DND-41 (cell line): ENCODE data around the gene CFAP157.
A peak's percentile ranks its signal among the peaks of the same experiment; 100 is the strongest.

ENCODE experiments used
- ATAC-seq: fragments of 200-7000 bp; cut with Tn5 transposase; 3 replicates; pipeline ENCODE4 v1.9.1; 2021; ENCODE audit warnings: low read depth; ENCODE audit not compliant: insufficient read depth
- DNase-seq: peaks from one replicate; pipeline ENCODE4 v3.0.0-alpha.2; 2020
- H2AFZ ChIP-seq: 2 replicates; pipeline ENCODE4 v1.6.0; 2012; ENCODE audit warnings: low read depth, low read length
- H3K27ac ChIP-seq: 2 replicates; pipeline ENCODE4 v1.5.1; 2012; ENCODE audit warnings: low read length, inconsistent platforms
- H3K27me3 ChIP-seq: fragments of 200-600 bp; sonication (generic); 2 replicates; pipeline ENCODE4 v1.6.0; 2012; ENCODE audit warnings: low read length, mild to moderate bottlenecking, inconsistent platforms; ENCODE audit not compliant: insufficient read depth, poor library complexity
- H3K36me3 ChIP-seq: 2 replicates; pipeline ENCODE4 v1.5.1; 2012; ENCODE audit warnings: low read length, inconsistent platforms; ENCODE audit not compliant: insufficient read depth
- H3K4me1 ChIP-seq: 2 replicates; pipeline ENCODE4 v1.5.1; 2012; ENCODE audit warnings: mild to moderate bottlenecking, low read length; ENCODE audit not compliant: insufficient read depth
- H3K4me2 ChIP-seq: 2 replicates; pipeline ENCODE4 v1.6.0; 2012; ENCODE audit warnings: mild to moderate bottlenecking, moderate library complexity, low read length, inconsistent platforms; ENCODE audit not compliant: insufficient read depth
- H3K4me3 ChIP-seq, 2 experiments: fragments of 200-600 bp in 1 of 2; shearing (Covaris generic) in 1 of 2; 2 replicates each; pipeline ENCODE4 v1.5.1; 2012 to 2016; ENCODE audit warnings: inconsistent platforms in 2 of 2, low read length in 2 of 2, mild to moderate bottlenecking in 2 of 2, low read depth in 1 of 2, moderate library complexity in 1 of 2
- H3K79me2 ChIP-seq: 2 replicates; pipeline ENCODE4 v1.6.0; 2012; ENCODE audit warnings: low read length, inconsistent platforms; ENCODE audit not compliant: insufficient read depth
- H3K9ac ChIP-seq: 2 replicates; pipeline ENCODE4 v1.6.0; 2012; ENCODE audit warnings: low read depth, mild to moderate bottlenecking, inconsistent platforms, low read length, moderate library complexity
- H3K9me3 ChIP-seq: 2 replicates; pipeline ENCODE4 v1.5.1; 2012; ENCODE audit warnings: low read length, moderate library complexity, mild to moderate bottlenecking, inconsistent platforms; ENCODE audit not compliant: insufficient read depth, severe bottlenecking
- H4K20me1 ChIP-seq: 2 replicates; pipeline ENCODE4 v1.6.0; 2012; ENCODE audit warnings: low read length; ENCODE audit not compliant: insufficient read depth
- EZH2 ChIP-seq: IDR thresholded peaks from 3 replicates; pipeline ENCODE4 v1.6.1; 2012; ENCODE audit warnings: borderline replicate concordance, low read depth, mild to moderate bottlenecking, moderate library complexity, low read length, inconsistent platforms; ENCODE audit not compliant: severe bottlenecking
- TF ChIP-seq, protein P1 (sequence below): IDR thresholded peaks from 2 replicates; pipeline ENCODE4 v1.5.1; 2012; ENCODE audit warnings: borderline replicate concordance, low read length, moderate library complexity, mild to moderate bottlenecking; ENCODE audit not compliant: poor library complexity, severe bottlenecking; ENCODE audit errors: extremely low read depth

The CFAP157 gene

DNA sequence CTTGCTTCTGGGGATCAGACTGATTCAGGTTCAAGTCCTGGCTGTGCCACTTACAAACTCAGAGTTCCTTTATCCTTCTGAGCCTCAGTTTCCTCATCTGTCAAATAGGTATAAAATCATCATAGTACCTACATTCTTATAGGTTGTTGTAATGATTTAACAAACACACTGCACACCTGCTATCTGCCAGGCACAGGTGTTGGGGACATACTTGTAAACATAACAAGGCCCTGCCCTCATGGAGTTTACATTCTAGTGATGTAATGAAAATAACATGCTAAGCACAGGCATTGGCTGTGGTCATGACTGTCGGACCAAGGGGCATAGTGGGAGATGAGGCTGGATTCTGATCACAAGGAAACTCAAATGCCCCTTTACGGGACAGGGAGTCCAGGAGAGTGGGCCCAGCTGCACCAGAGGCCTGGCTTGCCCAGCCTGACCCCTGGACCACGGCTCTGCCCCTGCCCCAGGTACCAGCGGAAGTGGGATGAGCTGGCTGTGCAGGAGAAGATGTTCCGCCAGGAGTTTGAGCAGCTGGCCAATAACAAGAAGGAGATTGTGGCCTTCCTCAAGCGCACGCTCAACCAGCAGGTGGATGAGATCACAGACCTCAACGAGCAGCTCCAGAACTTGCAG, 2.3 kb downstream of the CFAP157 start:
- Histone ChIP-seq H3K27ac (no peak overlapping the region), H3K9ac (no peak overlapping the region), H3K9me3 (no peaks in the 10 kb centered on the region), H2AFZ (no peak overlapping the region), H3K27me3 (no peaks in the 10 kb centered on the region), H3K4me2 (no peak overlapping the region), H3K4me3 (no peak overlapping the region), H3K36me3 (no peaks in the 10 kb centered on the region), H3K4me1 (peaks cover 16% of the 10 kb centered on the region), H3K79me2 (no peaks in the 10 kb centered on the region), H4K20me1 (peaks cover 21% of the 10 kb centered on the region)
- DNase-seq (no peak), ATAC-seq (no peak)
- TF ChIP-seq EZH2 = no peak
- TF ChIP-seq, protein P1, sequence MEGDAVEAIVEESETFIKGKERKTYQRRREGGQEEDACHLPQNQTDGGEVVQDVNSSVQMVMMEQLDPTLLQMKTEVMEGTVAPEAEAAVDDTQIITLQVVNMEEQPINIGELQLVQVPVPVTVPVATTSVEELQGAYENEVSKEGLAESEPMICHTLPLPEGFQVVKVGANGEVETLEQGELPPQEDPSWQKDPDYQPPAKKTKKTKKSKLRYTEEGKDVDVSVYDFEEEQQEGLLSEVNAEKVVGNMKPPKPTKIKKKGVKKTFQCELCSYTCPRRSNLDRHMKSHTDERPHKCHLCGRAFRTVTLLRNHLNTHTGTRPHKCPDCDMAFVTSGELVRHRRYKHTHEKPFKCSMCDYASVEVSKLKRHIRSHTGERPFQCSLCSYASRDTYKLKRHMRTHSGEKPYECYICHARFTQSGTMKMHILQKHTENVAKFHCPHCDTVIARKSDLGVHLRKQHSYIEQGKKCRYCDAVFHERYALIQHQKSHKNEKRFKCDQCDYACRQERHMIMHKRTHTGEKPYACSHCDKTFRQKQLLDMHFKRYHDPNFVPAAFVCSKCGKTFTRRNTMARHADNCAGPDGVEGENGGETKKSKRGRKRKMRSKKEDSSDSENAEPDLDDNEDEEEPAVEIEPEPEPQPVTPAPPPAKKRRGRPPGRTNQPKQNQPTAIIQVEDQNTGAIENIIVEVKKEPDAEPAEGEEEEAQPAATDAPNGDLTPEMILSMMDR = no peak

DNA sequence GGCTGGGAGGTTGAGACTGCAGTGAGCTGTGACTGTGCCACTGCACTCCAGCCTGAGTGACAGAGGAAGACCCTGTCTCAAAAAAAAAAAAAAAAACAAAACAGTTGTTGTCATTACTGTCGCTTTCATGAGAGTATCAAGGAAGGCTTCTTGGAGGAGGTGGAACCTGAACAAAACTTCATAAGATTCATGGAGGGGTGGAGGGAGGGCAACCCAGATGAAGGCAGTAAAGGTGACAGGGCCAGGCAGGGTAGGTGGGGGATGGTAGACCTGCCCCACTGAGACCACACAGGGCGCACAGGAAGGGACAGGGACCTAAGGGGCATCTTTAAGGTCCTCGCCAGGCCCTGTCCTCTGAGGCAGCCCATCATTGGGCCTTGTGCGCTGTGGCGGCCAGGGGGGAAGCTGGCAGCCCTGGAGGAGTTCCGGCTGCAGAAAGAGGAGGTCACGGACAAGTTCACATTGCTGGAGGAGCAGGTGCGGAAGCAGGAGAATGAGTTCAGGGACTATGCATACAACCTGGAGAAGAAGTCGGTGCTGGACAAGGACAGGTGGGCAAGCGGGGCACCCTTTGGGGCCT, 3.5 kb downstream of the CFAP157 start:
- Histone ChIP-seq H3K4me3 (no peak overlapping the region), H2AFZ (no peak overlapping the region), H3K27me3 (no peaks in the 10 kb centered on the region), H3K36me3 (no peaks in the 10 kb centered on the region), H4K20me1 (peaks cover 21% of the 10 kb centered on the region), H3K79me2 (no peaks in the 10 kb centered on the region), H3K4me2 (no peak overlapping the region), H3K27ac (no peak overlapping the region), H3K4me1 (peaks cover 26% of the 10 kb centered on the region), H3K9ac (no peak overlapping the region), H3K9me3 (no peaks in the 10 kb centered on the region)
- DNase-seq (no peak), ATAC-seq (no peak)
- TF ChIP-seq EZH2 = no peak
- TF ChIP-seq, protein P1 = no peak

DNA sequence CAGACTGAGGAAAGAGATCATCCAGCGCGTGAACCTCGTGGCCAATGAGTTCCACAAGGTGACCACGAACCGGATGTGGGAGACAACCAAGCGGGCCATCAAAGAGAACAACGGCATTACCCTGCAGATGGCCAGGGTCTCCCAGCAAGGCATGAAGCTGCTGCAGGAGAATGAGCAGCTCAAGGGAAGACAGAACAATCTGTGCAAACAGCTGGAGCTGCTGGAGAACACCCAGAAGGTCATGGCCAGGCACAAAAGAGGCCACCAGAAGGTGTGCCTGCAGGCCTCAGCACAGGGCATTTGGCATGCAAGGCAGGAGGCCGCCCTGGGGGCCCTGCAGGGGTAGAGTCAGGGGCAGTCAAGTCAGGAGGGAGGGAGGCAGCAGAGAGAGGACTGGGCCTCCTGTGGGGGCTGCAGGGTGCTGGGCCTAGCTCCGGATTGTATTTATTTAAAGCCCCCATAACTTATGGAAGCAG, 4.5 kb downstream of the CFAP157 start:
- no peak overlapping the region for H3K4me3 ChIP-seq
- peaks cover 31% of the 10 kb centered on the region for H3K4me1 ChIP-seq
- no peak overlapping the region for H3K9ac ChIP-seq
- peaks cover 21% of the 10 kb centered on the region for H4K20me1 ChIP-seq
- no peak overlapping the region; the same call in 1 of the 2 replicates for H3K27ac ChIP-seq
- no peak overlapping the region for H2AFZ ChIP-seq
- H3K79me2 ChIP-seq = no peaks in the 10 kb centered on the region
- no peak overlapping the region for H3K4me2 ChIP-seq
- no peaks in the 10 kb centered on the region for H3K36me3 ChIP-seq
- DNase-seq (peak; percentile 68), ATAC-seq (peak; percentile 34)
- no peak for TF ChIP-seq EZH2
- TF ChIP-seq, protein P1 = no peak
- no peaks in the 10 kb centered on the region for H3K9me3 ChIP-seq
- H3K27me3 ChIP-seq = no peaks in the 10 kb centered on the region
